Measurements from ENCODE around the gene ABHD3. TPM values are rescaled to one million over a fixed set of nuclear protein-coding genes. Genes with fewer than 3 reads are reported as not detected.
A peak's percentile ranks its signal among the peaks of the same experiment; 100 is the strongest.
"Not testable (repeated sequence)": the region's sequence is repeated elsewhere in the genome, so short reads cannot be mapped to it uniquely, and the experiment has no call there.

ABHD3 gene
- total and polyA plus RNA-seq, 4 experiments from 2014 or later: 35.0 to 65.6 (median 53.5) TPM

DNA sequence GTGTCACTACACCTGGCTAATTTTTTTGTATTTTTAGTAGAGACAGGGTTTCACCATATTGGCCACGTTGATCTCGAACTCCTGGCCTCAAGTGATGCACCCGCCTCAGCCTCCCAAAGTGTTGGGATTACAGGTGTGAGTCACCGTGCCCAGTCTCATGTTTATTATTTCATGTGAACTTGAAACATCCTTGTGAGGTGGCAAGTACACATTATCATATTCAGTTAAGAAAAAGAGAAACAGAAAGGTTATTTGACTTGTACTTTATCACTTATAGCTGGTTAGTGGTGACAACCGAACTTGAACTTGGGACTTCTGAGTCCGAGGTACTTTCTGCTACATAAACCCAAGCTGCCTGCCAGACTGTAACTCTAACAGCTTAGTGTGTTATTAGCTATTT lies 24.4 kb downstream of the ABHD3 start:
- no peak overlapping the region for H3K27ac ChIP-seq (ENCODE audit: low read depth, low read length)
- Mint-ChIP-seq H3K4me3 (no peak overlapping the region), H3K27ac (no peak overlapping the region), H3K36me3 (peaks cover 3 to 10% of the 10 kb centered on the region in 2 donors), H3K27me3 (no peaks in the 10 kb centered on the region), H3K9me3 (no peaks in the 10 kb centered on the region), H3K4me1 (peaks cover 11 to 16% (median 12%) of the 10 kb centered on the region in 4 donors)
- H3K4me1 ChIP-seq (ENCODE audit: insufficient read depth, low read length): peaks cover 23% of the 10 kb centered on the region
- no peaks in the 10 kb centered on the region for H3K9me3 ChIP-seq (ENCODE audit: control insufficient read depth in 1 of 2, low read length in 2 of 2)
- ChIA-PET CTCF (ENCODE audit: partially characterized antibody) (interaction anchor here (2.1 kb wide), 1 partner anchor 80 kb away, joined by 6 read pairs; the partner anchor contains the start of gene ESCO1), POLR2A (ENCODE audit: partially characterized antibody) (interaction anchor here (0.7 kb wide), 1 partner anchor 61 kb away, joined by 3 read pairs; no protein-coding TSS in a partner anchor)
- H3K27me3 ChIP-seq (ENCODE audit: insufficient read depth, low read length): no peaks in the 10 kb centered on the region
- H3K36me3 ChIP-seq (ENCODE audit: insufficient read depth, low read length): no peaks in the 10 kb centered on the region
- intact Hi-C loops (cut with micrococcal nuclease): no loop called here
- DNase-seq: no peak
- no peak overlapping the region for H3K4me3 ChIP-seq (ENCODE audit: low read length in 2 of 2)

DNA sequence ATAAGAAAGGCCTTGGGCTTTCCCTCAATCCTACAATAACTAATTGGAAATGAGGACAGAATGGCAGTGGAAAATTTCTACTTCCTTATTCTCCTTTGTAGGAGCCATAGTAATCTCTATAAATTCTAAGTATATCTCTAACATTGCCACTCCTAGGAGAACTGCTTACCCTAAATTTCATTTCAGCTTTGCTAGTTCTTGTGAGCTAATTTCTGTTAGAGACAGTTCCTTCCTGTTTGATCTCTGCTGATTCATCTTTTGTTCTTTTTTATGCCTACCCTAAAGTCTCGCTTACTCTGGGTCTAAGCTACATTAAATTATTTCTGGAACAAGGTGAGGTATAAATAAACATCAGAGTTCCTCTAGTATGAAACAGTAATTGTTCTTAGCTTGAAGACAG lies 25.7 kb downstream of the ABHD3 start:
- intact Hi-C loops (cut with micrococcal nuclease): no loop called here
- Histone ChIP-seq H3K4me3 (ENCODE audit: low read length in 2 of 2) (no peak overlapping the region), H3K9me3 (ENCODE audit: control insufficient read depth in 1 of 2, low read length in 2 of 2) (no peaks in the 10 kb centered on the region), H3K36me3 (ENCODE audit: insufficient read depth, low read length) (no peaks in the 10 kb centered on the region), H3K27me3 (ENCODE audit: insufficient read depth, low read length) (no peaks in the 10 kb centered on the region), H3K4me1 (ENCODE audit: insufficient read depth, low read length) (peaks cover 16% of the 10 kb centered on the region), H3K27ac (ENCODE audit: low read depth, low read length) (no peak overlapping the region)
- Mint-ChIP-seq H3K27ac (no peak overlapping the region), H3K4me3 (no peak overlapping the region), H3K27me3 (no peaks in the 10 kb centered on the region), H3K4me1 (peaks cover 4 to 7% (median 6%) of the 10 kb centered on the region in 4 donors), H3K36me3 (peaks cover 3 to 9% of the 10 kb centered on the region in 2 donors), H3K9me3 (no peaks in the 10 kb centered on the region)
- CTCF ChIA-PET (ENCODE audit: partially characterized antibody): interaction anchor here (2.1 kb wide), 1 partner anchor 78 kb away, joined by 6 read pairs; the partner anchor contains the start of gene ESCO1
- POLR2A ChIA-PET (ENCODE audit: partially characterized antibody): interaction anchor here (0.8 to 1.3 kb wide), 2 partner anchors 25 to 62 kb away, joined by 3 read pairs; partner anchors contain the start of genes ABHD3 and MIB1
- no peak for DNase-seq

DNA sequence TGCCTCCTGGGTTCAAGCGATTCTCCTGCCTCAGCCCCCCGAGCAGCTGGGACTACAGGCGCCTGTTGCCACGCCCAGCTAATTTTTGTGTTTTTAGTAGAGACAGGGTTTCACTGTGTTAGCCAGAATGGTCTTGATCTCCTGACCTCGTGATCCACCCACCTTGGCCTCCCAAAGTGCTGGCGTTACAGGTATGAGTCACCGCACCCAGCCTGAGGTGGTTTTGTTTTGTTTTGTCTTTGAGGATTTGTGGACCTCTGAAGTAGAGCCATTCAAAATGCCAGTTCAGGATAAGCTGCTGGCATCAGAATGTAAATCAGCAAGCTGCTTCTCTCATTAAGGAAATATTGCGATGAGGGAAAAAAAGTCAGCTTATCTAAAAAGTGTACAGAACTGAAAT lies 29.2 kb downstream of the ABHD3 start:
- H3K27me3 ChIP-seq (ENCODE audit: insufficient read depth, low read length); H3K4me1 ChIP-seq (ENCODE audit: insufficient read depth, low read length); H3K27me3 Mint-ChIP-seq; intact Hi-C loops (cut with micrococcal nuclease); H3K9me3 ChIP-seq (ENCODE audit: control insufficient read depth in 1 of 2, low read length in 2 of 2); H3K27ac Mint-ChIP-seq; H3K36me3 ChIP-seq (ENCODE audit: insufficient read depth, low read length); H3K4me3 ChIP-seq (ENCODE audit: low read length in 2 of 2); H3K4me3 Mint-ChIP-seq; DNase-seq; CTCF ChIA-PET (ENCODE audit: partially characterized antibody); H3K27ac ChIP-seq (ENCODE audit: low read depth, low read length); H3K9me3 Mint-ChIP-seq: not testable (repeated sequence)
- Mint-ChIP-seq H3K4me1 (peaks cover 3 to 10% (median 4%) of the 10 kb centered on the region in 4 donors), H3K36me3 (peaks cover 3 to 23% of the 10 kb centered on the region in 2 donors)
- POLR2A ChIA-PET (ENCODE audit: partially characterized antibody): interaction anchor here (1.1 kb wide), 1 partner anchor 10 kb away, joined by 3 read pairs; no protein-coding TSS in a partner anchor

DNA sequence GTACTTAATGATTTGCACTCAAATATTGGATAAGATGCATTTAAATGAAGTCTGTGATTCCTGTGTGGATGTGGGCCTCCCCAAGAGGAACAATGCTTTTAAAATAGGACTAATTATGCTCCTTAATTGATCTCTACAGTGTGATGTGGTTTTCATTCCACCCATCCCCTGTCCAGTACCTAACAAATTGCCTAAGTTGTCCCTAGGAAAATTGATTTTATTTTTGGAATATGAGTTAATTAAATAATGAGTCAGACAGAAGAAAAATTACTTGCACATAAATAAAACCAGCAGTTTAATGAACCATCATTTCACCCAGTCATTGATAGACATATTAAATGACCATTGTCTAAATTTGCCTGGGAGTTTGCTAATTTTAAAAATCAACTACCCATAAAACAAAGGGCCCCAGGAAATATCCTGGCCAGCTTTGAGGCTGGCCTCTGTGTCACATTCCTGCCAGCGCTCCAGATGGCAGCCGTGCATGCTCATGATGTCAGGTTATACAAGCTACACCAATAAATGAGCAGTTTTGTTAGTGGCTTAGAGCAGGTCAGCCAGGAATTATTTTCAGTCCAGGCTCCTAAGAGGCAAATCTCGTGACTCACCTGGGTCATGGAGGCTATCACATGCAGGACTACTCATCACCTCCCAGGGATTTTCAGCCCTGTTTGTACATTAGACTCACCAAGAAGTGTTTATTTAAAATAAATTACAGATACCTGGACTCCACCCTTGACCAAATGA lies 31.9 kb downstream of the ABHD3 start:
- no peak overlapping the region for H3K4me3 ChIP-seq (ENCODE audit: low read length in 2 of 2)
- Mint-ChIP-seq H3K4me3 (no peak overlapping the region), H3K27ac (no peak overlapping the region), H3K27me3 (no peaks in the 10 kb centered on the region), H3K36me3 (peaks cover 3 to 20% of the 10 kb centered on the region in 2 donors), H3K9me3 (no peaks in the 10 kb centered on the region), H3K4me1 (peaks cover 3 to 10% (median 3%) of the 10 kb centered on the region in 4 donors)
- intact Hi-C loops (cut with micrococcal nuclease): no loop called here
- H3K27ac ChIP-seq (ENCODE audit: low read depth, low read length): no peak overlapping the region
- no peak for DNase-seq
- no peaks in the 10 kb centered on the region for H3K9me3 ChIP-seq (ENCODE audit: control insufficient read depth in 1 of 2, low read length in 2 of 2)
- no peaks in the 10 kb centered on the region for H3K4me1 ChIP-seq (ENCODE audit: insufficient read depth, low read length)
- ChIA-PET POLR2A (ENCODE audit: partially characterized antibody) (no interaction called here), CTCF (ENCODE audit: partially characterized antibody) (interaction anchor here (1.2 kb wide), 1 partner anchor 18 kb away, joined by 3 read pairs; no protein-coding TSS in a partner anchor)
- no peaks in the 10 kb centered on the region for H3K27me3 ChIP-seq (ENCODE audit: insufficient read depth, low read length)
- no peaks in the 10 kb centered on the region for H3K36me3 ChIP-seq (ENCODE audit: insufficient read depth, low read length)

DNA sequence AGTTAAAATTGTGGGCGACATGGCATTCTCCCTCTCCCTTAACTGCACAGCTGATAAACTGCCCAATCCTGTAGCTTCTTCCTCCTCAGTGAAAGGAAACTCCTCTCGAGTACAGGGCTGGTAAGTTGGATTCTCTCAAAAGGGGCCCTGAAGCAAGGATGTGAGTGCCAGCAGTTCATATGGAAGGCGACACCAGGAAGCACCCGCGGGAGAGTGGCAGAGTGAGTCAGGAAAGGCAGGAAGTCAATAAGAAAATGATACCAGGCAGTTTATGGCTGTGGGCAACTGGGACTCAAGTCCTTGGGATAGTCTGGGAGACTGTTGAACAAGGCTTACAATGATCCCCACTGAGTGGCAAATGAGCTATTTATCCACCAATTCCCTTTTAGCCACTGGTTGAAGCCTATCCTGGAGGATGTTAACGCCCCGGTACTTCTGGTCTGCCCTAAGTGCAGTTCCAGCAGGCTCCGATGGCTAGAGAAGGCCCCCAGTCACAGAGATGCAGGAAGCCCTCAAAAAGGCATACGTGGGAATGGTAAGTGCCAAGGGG lies 34.8 kb downstream of the ABHD3 start:
- Histone ChIP-seq H3K9me3 (ENCODE audit: control insufficient read depth in 1 of 2, low read length in 2 of 2) (no peaks in the 10 kb centered on the region), H3K36me3 (ENCODE audit: insufficient read depth, low read length) (no peaks in the 10 kb centered on the region), H3K4me3 (ENCODE audit: low read length in 2 of 2) (no peak overlapping the region), H3K27ac (ENCODE audit: low read depth, low read length) (no peak overlapping the region), H3K4me1 (ENCODE audit: insufficient read depth, low read length) (no peaks in the 10 kb centered on the region), H3K27me3 (ENCODE audit: insufficient read depth, low read length) (no peaks in the 10 kb centered on the region)
- ChIA-PET POLR2A (ENCODE audit: partially characterized antibody) (no interaction called here), CTCF (ENCODE audit: partially characterized antibody) (interaction anchor here (0.7 to 1.1 kb wide), 2 partner anchors 10 to 14 kb away, joined by 3 to 4 read pairs; no protein-coding TSS in a partner anchor)
- no peak for DNase-seq
- Mint-ChIP-seq H3K27ac (peak overlapping the region in 3 of 7 donors; percentile 15 to 60 (median 32)), H3K9me3 (no peaks in the 10 kb centered on the region), H3K4me3 (no peak overlapping the region), H3K27me3 (no peaks in the 10 kb centered on the region), H3K4me1 (peaks cover 0 to 6% (median under 1%) of the 10 kb centered on the region in 4 donors), H3K36me3 (peaks cover 4 to 17% of the 10 kb centered on the region in 2 donors)
- intact Hi-C loops (cut with micrococcal nuclease): no loop called here

DNA sequence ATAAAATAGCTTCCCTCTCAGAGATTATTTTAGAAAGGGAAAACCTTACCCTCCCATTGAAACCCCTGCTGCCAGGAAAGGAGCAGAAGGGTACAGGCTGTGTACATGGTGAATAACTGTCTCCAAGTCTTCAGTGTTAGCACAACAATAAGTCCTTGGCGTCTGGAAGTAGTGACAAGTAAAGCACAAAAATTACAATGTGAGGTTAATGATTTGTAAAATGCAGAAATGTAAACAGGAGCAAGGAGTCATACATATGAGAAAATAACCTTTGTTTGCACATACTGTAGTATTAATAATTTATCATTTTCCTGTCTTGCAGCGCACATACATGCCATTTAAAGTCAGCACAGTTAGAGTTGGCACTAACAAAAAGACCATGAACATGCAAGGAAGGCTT lies 40.5 kb downstream of the ABHD3 start:
- intact Hi-C loops (cut with micrococcal nuclease): no loop called here
- POLR2A ChIA-PET (ENCODE audit: partially characterized antibody): no interaction called here
- no peak for DNase-seq
- CTCF ChIA-PET (ENCODE audit: partially characterized antibody): interaction anchor here (1.5 kb wide), 1 partner anchor 18 kb away, joined by 3 read pairs; no protein-coding TSS in a partner anchor
- no peak overlapping the region for H3K27ac ChIP-seq (ENCODE audit: low read depth, low read length)
- no peaks in the 10 kb centered on the region for H3K27me3 ChIP-seq (ENCODE audit: insufficient read depth, low read length)
- no peaks in the 10 kb centered on the region for H3K4me1 ChIP-seq (ENCODE audit: insufficient read depth, low read length)
- peak overlapping the region in 3 of 7 donors; percentile 7 to 57 (median 41) for H3K27ac Mint-ChIP-seq
- peaks cover 0 to 2% (median 0%) of the 10 kb centered on the region in 4 donors for H3K4me1 Mint-ChIP-seq
- no peaks in the 10 kb centered on the region for H3K27me3 Mint-ChIP-seq
- H3K9me3 ChIP-seq (ENCODE audit: control insufficient read depth in 1 of 2, low read length in 2 of 2): no peaks in the 10 kb centered on the region
- no peak overlapping the region for H3K4me3 ChIP-seq (ENCODE audit: low read length in 2 of 2)
- no peaks in the 10 kb centered on the region for H3K9me3 Mint-ChIP-seq
- H3K4me3 Mint-ChIP-seq: no peak overlapping the region
- H3K36me3 ChIP-seq (ENCODE audit: insufficient read depth, low read length): no peaks in the 10 kb centered on the region
- peaks cover 16 to 29% of the 10 kb centered on the region in 2 donors for H3K36me3 Mint-ChIP-seq

DNA sequence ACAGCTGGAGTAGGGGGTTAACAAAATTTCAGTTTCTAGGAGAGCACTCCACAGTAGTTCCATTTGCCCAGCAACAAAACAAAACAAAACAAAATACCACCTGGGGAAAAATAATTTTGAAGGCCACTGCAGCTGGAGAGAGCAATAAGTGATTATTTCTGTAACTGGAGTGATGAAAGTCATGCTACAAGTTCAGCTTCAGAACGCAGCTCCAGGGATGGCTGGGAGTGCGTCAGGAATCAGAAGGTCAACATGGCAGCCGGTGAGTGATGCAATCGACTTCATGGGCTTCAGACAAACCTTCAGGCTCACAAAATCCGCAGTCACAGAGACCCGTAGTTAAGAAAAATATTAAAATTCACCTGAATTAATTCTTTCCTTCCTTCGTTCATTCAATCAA lies 41.0 kb downstream of the ABHD3 start:
- Mint-ChIP-seq H3K36me3 (peaks cover 16 to 29% of the 10 kb centered on the region in 2 donors), H3K9me3 (no peaks in the 10 kb centered on the region), H3K4me3 (no peak overlapping the region), H3K4me1 (peaks cover 0 to 2% (median 0%) of the 10 kb centered on the region in 4 donors), H3K27ac (no peak overlapping the region), H3K27me3 (no peaks in the 10 kb centered on the region)
- DNase-seq: no peak
- CTCF ChIA-PET (ENCODE audit: partially characterized antibody): interaction anchor here (1.5 kb wide), 1 partner anchor 17 kb away, joined by 3 read pairs; no protein-coding TSS in a partner anchor
- no peak overlapping the region for H3K4me3 ChIP-seq (ENCODE audit: low read length in 2 of 2)
- no peaks in the 10 kb centered on the region for H3K9me3 ChIP-seq (ENCODE audit: control insufficient read depth in 1 of 2, low read length in 2 of 2)
- H3K36me3 ChIP-seq (ENCODE audit: insufficient read depth, low read length): no peaks in the 10 kb centered on the region
- H3K27me3 ChIP-seq (ENCODE audit: insufficient read depth, low read length): no peaks in the 10 kb centered on the region
- H3K27ac ChIP-seq (ENCODE audit: low read depth, low read length): no peak overlapping the region
- POLR2A ChIA-PET (ENCODE audit: partially characterized antibody): no interaction called here
- intact Hi-C loops (cut with micrococcal nuclease): no loop called here
- H3K4me1 ChIP-seq (ENCODE audit: insufficient read depth, low read length): no peaks in the 10 kb centered on the region

All from CD4-positive, alpha-beta memory T cell (primary cell).